AG09309 (cell line): Measurements from ENCODE around the gene CD63.

Experiments used
- DNase-seq: peaks from one replicate; pipeline ENCODE4 v3.0.0-alpha.2; 2010; ENCODE audit warnings: low read depth
- H3K4me3 ChIP-seq: 2 replicates; pipeline ENCODE4 v1.5.1; 2011; ENCODE audit warnings: mild to moderate bottlenecking, low read depth, low read length, moderate library complexity; ENCODE audit not compliant: control insufficient read depth
- TF ChIP-seq, protein P1 (sequence below): IDR thresholded peaks from 2 replicates; pipeline ENCODE4 v1.5.1; 2011; ENCODE audit warnings: mild to moderate bottlenecking, low read depth, low read length, inconsistent platforms; ENCODE audit not compliant: insufficient read depth, control insufficient read depth; ENCODE audit errors: missing control alignments

CD63 gene, protein sequence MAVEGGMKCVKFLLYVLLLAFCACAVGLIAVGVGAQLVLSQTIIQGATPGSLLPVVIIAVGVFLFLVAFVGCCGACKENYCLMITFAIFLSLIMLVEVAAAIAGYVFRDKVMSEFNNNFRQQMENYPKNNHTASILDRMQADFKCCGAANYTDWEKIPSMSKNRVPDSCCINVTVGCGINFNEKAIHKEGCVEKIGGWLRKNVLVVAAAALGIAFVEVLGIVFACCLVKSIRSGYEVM

DNA sequence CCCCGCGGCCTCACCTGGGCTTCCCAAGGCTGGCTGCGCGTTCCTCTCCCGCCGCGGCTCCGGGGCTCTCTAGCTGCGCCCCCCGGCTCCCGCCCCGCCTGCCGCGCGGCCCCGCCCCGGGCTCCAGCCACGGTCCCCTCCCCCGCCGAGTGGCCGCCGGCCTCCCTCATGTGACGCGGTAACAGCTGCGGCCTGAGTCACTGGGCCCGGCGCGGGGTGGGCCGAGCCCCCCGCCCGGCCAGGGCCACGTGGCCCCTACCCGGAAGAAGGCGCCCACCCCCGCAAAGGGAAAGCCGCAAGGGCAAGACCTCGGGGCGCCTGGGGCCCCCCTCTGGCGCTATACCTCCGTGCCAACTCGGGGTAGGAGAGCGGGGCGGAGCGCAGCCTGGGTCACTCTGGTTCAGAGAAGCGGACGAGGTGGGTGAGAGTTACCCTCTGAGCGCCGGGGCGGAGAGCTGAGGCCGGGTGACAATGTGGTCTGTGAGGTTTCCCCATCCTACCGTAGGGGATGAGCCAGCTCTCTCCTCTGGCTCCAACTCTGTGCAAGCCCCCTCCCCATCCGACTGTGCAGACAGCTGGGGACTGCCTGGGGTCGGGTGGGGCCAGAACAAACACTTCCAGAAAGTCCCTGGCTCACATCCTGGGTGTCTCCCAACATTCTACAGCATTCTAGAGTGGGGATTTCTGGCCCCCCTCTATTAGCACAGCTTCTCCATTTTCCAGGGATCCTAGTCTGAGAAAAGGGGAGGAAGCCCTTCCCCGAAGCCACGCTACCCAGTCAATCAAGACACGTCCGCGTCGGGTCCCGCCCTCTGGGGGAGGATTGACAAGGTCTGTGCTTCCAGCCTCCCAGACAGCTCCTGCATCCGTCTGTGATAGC, at the start of gene CD63:
Gene CD63, minus strand, starts transcription at position 71 of the 880 bp plus-strand sequence. CDS start 668 bp downstream, outside the sequence.
- DNase-seq = peak; percentile 71
- TF ChIP-seq, protein P1, sequence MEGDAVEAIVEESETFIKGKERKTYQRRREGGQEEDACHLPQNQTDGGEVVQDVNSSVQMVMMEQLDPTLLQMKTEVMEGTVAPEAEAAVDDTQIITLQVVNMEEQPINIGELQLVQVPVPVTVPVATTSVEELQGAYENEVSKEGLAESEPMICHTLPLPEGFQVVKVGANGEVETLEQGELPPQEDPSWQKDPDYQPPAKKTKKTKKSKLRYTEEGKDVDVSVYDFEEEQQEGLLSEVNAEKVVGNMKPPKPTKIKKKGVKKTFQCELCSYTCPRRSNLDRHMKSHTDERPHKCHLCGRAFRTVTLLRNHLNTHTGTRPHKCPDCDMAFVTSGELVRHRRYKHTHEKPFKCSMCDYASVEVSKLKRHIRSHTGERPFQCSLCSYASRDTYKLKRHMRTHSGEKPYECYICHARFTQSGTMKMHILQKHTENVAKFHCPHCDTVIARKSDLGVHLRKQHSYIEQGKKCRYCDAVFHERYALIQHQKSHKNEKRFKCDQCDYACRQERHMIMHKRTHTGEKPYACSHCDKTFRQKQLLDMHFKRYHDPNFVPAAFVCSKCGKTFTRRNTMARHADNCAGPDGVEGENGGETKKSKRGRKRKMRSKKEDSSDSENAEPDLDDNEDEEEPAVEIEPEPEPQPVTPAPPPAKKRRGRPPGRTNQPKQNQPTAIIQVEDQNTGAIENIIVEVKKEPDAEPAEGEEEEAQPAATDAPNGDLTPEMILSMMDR = no peak
- H3K4me3 ChIP-seq = peak within 1 kb of the TSS; percentile 93

DNA sequence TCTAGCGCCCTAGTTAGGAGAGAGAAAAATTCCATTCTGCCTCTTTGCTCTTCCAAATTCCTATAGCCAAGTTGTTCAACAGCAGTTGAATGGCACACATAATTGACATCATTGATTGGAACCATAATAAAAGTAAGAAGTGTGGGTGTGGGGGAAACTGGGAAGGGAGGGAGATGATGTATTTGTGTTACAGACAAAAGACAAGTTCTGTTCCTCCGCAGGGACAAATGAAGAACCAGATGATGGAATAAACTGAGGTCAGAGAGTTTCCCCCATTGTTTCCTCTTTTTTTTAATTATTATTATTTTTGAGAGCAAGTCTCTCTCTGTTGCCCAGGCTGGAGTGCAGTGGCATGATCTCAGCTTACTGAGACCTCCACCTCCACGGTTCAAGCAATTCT, 49.0 kb upstream of the CD63 start:
- DNase-seq = no peak
- no peak overlapping the region for H3K4me3 ChIP-seq
- TF ChIP-seq, protein P1 = no peak

DNA sequence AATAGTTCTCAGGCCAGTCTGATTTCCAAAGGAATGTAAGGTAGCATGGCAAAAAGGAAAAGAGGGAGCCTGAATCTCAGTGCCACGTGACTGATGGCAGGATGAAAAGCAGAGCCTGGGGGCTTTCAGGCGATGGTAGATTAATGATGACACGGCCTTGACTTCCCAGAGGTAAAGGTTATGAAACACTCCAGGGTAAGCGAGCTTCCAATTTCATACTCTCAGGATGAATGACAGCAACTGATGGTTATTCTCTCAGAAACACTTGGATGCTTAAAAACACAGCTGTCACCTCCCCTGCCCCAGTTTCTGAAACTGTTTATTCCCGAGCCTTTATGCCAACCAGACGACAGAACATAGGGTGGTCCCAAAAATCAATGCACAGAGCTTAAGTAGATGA, 42.9 kb upstream of the CD63 start:
- H3K4me3 ChIP-seq = no peak overlapping the region
- no peak for DNase-seq
- TF ChIP-seq, protein P1 = no peak

DNA sequence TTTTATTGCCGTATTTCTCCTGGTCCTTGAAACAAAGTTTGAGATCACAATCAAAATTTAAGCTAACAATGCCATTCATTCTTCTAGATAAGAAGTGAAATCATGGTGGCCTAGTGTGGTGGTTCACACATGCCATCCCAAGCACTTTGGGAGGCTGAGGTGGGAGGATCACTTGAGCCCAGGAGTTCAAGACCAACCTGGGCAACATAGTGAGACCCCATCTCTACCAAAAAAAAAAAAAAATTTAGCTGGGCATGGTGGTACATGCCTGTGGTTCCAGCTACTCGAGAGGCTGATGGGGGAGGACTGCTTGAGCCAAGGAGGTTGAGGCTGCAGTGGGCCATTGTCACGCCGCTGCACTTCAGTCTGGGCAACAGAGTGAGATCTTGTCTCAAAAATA, 38.3 kb upstream of the CD63 start:
- no peak for DNase-seq

DNA sequence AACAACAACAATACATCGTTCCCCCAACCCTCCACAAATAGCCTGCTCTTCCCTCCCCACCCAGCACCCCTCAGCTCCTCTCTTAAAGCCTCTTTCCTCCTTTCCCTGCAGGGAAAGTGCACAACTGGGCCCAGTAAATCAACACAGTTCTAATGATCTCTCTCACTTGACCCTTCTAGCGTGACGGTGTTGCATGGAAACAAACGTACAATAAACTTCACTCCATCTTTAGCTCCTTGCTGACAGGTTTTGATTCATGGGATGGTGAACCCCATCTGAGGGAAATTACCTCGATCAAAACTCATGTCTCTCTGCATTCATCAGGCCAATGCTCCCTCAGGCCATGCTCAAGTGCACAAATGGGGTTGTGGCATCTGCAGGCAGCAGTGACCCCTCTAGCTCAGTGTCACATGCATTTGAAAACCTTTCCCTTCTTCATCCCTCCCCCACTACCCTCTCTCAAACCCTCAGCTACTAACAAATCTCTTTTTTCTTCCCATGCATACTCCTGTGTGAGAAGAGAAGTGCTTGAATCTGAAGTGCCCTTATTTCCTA, 37.0 kb upstream of the CD63 start:
- no peak overlapping the region for H3K4me3 ChIP-seq
- DNase-seq = no peak
- TF ChIP-seq, protein P1 = no peak

More for the DNA sequence above, 38.3 kb upstream of the CD63 start:
- H3K4me3 ChIP-seq = no peak overlapping the region
- TF ChIP-seq, protein P1 = no peak

DNA sequence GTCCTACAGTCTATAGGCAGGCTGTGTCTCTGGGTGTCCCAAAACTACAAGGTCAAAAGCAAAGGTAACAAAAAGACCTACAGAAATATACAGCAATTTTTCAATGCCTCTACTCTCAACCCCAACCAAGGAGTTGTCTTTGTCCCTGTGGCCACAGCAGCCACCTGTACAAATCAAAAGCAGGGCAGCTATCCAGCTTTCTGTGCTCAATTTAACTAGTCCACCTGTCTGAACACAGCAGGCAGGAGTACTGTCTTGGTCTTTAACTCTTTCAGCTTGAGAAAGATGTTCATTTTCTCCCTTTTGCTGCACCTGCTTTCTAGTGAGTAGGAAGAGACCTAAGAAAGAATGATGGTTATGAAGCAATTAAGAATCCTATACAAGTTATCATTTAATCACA, 33.8 kb upstream of the CD63 start:
- TF ChIP-seq, protein P1 = no peak

More for the DNA sequence above, 33.8 kb upstream of the CD63 start:
- no peak overlapping the region for H3K4me3 ChIP-seq
- DNase-seq = no peak
